Prostate gland (tissue), 2 donors: ENCODE results near the gene SPSB4. TPM values are rescaled to one million over a fixed set of nuclear protein-coding genes. Genes with fewer than 3 reads are reported as not detected.
"Not testable (repeated sequence)": the region's sequence is repeated elsewhere in the genome, so short reads cannot be mapped to it uniquely, and the experiment has no call there.

ENCODE experiments used
- DNase-seq: peaks from one replicate; pipeline ENCODE4 v3.0.0-alpha.2; 2019; ENCODE audit warnings: low spot score
- H3K27ac ChIP-seq, 2 donors: fragments of 200-600 bp; sonication (generic); 2 replicates each; pipeline ENCODE4 v1.5.1; 2017 to 2019
- H3K27me3 ChIP-seq: fragments of 200-600 bp; sonication (generic); replicated peaks from 2 replicates; pipeline ENCODE4 v1.5.1; 2019; ENCODE audit not compliant: insufficient read depth
- H3K36me3 ChIP-seq, 2 donors: fragments of 200-600 bp; sonication (generic); 1 replicate in 1 of 2; 2 replicates in 1 of 2; pipeline versions ENCODE4 v1.5.1 to v1.8.1; 2017 to 2019
- H3K4me1 ChIP-seq: fragments of 200-600 bp; sonication (generic); replicated peaks from 2 replicates; pipeline ENCODE4 v1.5.1; 2019
- H3K4me3 ChIP-seq, 2 donors: fragments of 200-600 bp; sonication (generic); 2 replicates each; pipeline ENCODE4 v1.5.1; 2017 to 2019
- H3K9me3 ChIP-seq: fragments of 200-600 bp; sonication (generic); 2 replicates; pipeline ENCODE4 v1.5.1; 2017
- POLR2A ChIP-seq: fragments of 450-650 bp; IDR thresholded peaks from one replicate; pipeline ENCODE4 v1.6.1; 2016; ENCODE audit warnings: antibody characterized with exemption, mild to moderate bottlenecking
- POLR2AphosphoS5 ChIP-seq: sonication (generic); formaldehyde crosslinking; IDR thresholded peaks from one replicate; pipeline ENCODE4 v1.6.1; 2017; ENCODE audit warnings: antibody characterized with exemption
- WGBS: methylation state at CpG from one replicate; pipeline ENCODE4 v1.1.5; 2018; 5-methylcytosine and 5-hydroxymethylcytosine counted together
- intact Hi-C: fragments of 100-400 bp; cut with DNase I; formaldehyde crosslinking; loops from one replicate; pipeline ENCODE4 v1.14.2; 2022
- total RNA-seq, 2 donors: library from RNA; depleted of rRNA; stranded (reverse); fragments of >200 nt; gene quantifications; one replicate each; pipeline ENCODE4 v1.1.0, GENCODE V29; 2016
- TF ChIP-seq, protein P1 (sequence below), 4 experiments: fragments of 200-600 bp in 2 of 4; fragments of 450-650 bp in 2 of 4; sonication (generic) in 2 of 4; IDR thresholded peaks; 1 replicate in 3 of 4; 2 replicates in 1 of 4; pipeline ENCODE4 v1.5.1; 2016 to 2019; ENCODE audit warnings: antibody characterized with exemption in 4 of 4, mild to moderate bottlenecking in 2 of 4, moderate library complexity in 2 of 4

The SPSB4 gene
- total RNA-seq, 2 donors from 2014 or later: 1.0 TPM; not detected in 1

DNA sequence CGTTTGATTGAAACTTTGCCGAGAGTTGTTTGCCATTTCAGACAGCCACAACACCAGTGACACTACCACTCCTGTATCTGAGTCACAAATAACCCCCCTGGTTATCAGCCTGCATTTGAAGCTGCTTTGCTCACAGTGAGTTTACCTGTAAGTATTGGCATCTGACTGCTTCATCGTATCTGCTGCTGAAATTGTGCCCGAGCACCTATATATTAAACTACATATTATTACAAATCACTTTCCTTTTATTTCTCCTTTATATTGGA lies 39.2 kb upstream of the SPSB4 start:
- no peak overlapping the region for H3K27ac ChIP-seq
- H3K4me3 ChIP-seq: no peak overlapping the region
- no peaks in the 10 kb centered on the region for H3K9me3 ChIP-seq
- TF ChIP-seq POLR2AphosphoS5 (no peak), POLR2A (no peak)
- TF ChIP-seq, protein P1, sequence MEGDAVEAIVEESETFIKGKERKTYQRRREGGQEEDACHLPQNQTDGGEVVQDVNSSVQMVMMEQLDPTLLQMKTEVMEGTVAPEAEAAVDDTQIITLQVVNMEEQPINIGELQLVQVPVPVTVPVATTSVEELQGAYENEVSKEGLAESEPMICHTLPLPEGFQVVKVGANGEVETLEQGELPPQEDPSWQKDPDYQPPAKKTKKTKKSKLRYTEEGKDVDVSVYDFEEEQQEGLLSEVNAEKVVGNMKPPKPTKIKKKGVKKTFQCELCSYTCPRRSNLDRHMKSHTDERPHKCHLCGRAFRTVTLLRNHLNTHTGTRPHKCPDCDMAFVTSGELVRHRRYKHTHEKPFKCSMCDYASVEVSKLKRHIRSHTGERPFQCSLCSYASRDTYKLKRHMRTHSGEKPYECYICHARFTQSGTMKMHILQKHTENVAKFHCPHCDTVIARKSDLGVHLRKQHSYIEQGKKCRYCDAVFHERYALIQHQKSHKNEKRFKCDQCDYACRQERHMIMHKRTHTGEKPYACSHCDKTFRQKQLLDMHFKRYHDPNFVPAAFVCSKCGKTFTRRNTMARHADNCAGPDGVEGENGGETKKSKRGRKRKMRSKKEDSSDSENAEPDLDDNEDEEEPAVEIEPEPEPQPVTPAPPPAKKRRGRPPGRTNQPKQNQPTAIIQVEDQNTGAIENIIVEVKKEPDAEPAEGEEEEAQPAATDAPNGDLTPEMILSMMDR (IDR thresholded peaks at IDR 0.05): no peak
- H3K27me3 ChIP-seq: no peaks in the 10 kb centered on the region
- WGBS: 57% methylated on average over 4 of the region's 4 CpGs
- no peaks in the 10 kb centered on the region for H3K36me3 ChIP-seq
- intact Hi-C loops: loop anchor here (1.0 kb wide), 1 partner anchor 93 kb away; no protein-coding TSS in a partner anchor
- no peaks in the 10 kb centered on the region for H3K4me1 ChIP-seq
- no peak for DNase-seq

DNA sequence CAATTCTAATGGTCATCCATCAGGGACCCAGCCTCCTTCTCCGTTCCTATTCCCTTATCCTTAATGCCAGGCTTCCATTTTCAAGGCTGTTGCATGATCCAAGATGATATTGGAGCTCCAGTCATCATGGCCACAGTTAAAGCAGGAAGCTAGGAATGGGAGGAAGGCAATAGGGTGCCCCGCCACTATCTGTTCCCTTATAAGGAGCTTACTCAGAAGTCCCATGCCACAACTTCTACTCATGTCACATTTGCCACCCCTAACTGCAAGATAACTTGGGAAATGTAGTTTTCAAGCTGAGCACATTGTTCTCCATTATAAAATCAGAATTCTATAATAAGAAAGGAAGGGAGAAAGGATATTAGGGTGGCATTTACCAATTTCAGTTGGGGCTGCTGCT lies 38.6 kb upstream of the SPSB4 start:
- H3K27ac ChIP-seq: no peak overlapping the region
- no peaks in the 10 kb centered on the region for H3K4me1 ChIP-seq
- 96% methylated on average over 2 of the region's 2 CpGs for WGBS
- no peaks in the 10 kb centered on the region for H3K27me3 ChIP-seq
- no peak overlapping the region for H3K4me3 ChIP-seq
- TF ChIP-seq POLR2AphosphoS5: no peak
- TF ChIP-seq, protein P1 (IDR thresholded peaks at IDR 0.05): no peak
- TF ChIP-seq POLR2A: no peak
- H3K9me3 ChIP-seq: no peaks in the 10 kb centered on the region
- H3K36me3 ChIP-seq: no peaks in the 10 kb centered on the region
- DNase-seq: no peak
- intact Hi-C loops: loop anchor here (1.0 kb wide), 1 partner anchor 93 kb away; no protein-coding TSS in a partner anchor

DNA sequence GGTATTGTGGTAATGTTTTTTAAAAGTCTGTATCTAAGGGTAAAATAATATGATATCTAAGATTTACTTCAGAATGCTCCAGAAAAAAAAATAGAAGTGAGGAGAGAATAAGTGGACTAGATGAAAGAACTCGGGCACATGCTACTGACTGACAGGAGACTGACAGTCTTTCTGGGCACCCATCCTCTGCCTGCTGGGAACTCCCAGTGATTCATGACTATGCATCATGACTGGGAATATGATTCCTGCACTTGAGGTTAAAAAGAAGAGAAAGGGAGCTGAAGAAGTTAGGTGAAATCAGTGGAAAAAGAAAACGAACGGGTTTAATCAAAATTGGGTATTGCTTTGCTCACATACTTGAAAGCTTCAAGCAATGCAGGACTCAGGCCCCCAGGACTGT lies 35.7 kb upstream of the SPSB4 start:
- no peak overlapping the region for H3K27ac ChIP-seq
- H3K9me3 ChIP-seq: no peaks in the 10 kb centered on the region
- H3K4me3 ChIP-seq: no peak overlapping the region
- H3K27me3 ChIP-seq: no peaks in the 10 kb centered on the region
- no peak for DNase-seq
- 89% methylated on average over 3 of the region's 3 CpGs for WGBS
- no peak for TF ChIP-seq POLR2A
- no peak for TF ChIP-seq POLR2AphosphoS5
- intact Hi-C loops: no loop called here
- H3K36me3 ChIP-seq: no peaks in the 10 kb centered on the region
- no peaks in the 10 kb centered on the region for H3K4me1 ChIP-seq

DNA sequence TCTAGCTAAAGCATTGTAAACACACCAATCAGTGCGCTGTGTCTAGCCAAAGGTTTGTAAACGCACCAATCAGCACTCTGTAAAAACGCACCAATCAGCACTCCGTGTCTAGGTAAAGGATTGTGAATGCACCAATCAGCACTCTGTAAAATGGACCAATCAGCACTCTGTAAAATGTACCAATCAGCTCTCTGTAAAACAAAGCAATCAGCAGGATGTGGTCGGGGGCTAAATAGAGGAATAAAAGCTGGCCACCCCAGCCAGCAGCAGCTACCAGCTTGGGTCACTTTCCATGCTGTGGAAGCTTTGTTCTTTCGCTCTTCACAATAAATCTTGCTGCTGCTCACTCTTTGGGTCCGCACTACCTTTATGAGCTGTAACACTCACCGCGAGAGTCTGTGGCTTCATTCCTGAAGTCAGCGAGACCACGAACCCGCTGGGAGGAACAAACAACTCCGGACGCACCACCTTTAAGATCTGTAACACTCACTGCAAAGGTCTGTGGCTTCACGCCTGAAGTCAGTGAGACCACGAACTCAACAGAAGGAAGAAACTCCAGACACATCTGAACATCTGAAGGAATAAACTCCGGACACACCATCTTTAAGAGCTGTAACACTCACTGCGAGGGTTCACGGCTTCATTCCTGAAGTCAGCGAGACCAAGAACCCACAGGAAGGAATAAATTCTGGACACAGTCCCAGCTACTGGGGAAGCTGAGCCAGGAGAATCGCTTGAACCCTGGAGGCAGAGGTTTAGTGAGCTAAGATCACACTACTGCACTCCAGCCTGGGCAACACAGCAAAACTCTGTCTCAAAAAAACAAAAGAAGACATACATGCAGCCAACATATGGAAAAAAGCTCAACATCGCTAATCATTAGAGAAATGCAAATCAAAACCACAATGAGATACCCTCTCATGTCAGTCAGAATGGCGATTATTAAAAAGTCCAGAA lies 33.5 kb upstream of the SPSB4 start:
- H3K9me3 ChIP-seq, H3K27me3 ChIP-seq, DNase-seq, H3K4me3 ChIP-seq, H3K36me3 ChIP-seq, H3K27ac ChIP-seq, H3K4me1 ChIP-seq, intact Hi-C loops: not testable (repeated sequence)
- WGBS: 81% methylated on average over 21 of the region's 23 CpGs

DNA sequence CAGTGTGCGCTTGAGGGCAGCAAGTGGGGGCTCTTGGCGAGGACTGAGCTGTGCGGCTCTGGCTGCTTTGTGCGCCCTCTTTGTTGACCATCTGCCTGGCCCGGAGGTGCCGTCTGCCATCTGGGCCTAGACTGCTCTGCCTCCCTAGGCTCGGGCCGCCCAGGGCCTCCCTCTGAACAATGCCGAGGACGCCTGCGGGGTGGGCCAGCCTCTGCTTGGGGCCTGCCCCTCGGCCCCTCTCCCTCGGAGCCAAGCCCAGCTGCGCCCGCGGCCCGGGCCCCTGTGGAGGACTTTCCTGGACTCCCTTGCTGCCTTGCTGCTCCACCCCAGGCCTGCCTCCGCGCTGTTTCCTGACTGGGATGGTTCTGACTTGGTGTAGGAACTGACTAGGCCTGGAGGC lies 31.9 kb upstream of the SPSB4 start:
- Histone ChIP-seq H3K36me3 (no peaks in the 10 kb centered on the region), H3K27me3 (no peaks in the 10 kb centered on the region), H3K4me3 (no peak overlapping the region), H3K4me1 (no peaks in the 10 kb centered on the region), H3K9me3 (no peaks in the 10 kb centered on the region), H3K27ac (no peak overlapping the region)
- no peak for TF ChIP-seq POLR2A
- no peak for TF ChIP-seq POLR2AphosphoS5
- TF ChIP-seq, protein P1 (IDR thresholded peaks at IDR 0.05): no peak
- no peak for DNase-seq
- intact Hi-C loops: no loop called here
- 96% methylated on average over 16 of the region's 19 CpGs for WGBS
